Activated CD8-positive, alpha-beta memory T cell treated with anti-CD3 and anti-CD28 coated beads for 36 hours (primary cell): ENCODE measurements around the gene C5AR1. TPM values are rescaled to one million over a fixed set of nuclear protein-coding genes. Genes with fewer than 3 reads are reported as not detected.
"Not testable (repeated sequence)": the region's sequence is repeated elsewhere in the genome, so short reads cannot be mapped to it uniquely, and the experiment has no call there.

Source experiments
- CTCF ChIA-PET: fragments of 350-600 bp; sonication (Branson Sonifier 250); formaldehyde crosslinking; loops from one replicate; lab custom pipeline; 2021; ENCODE audit warnings: antibody characterized with exemption; lab: Charles Lee
- POLR2A ChIA-PET: fragments of 350-600 bp; sonication (Branson Sonifier 250); formaldehyde crosslinking; loops from one replicate; lab custom pipeline; 2021; ENCODE audit warnings: antibody characterized with exemption; lab: Charles Lee
- total RNA-seq, 2 experiments: library from RNA; stranded (reverse); gene quantifications; one replicate each; pipeline ENCODE4 v1.2.3, GENCODE V29; 2021

Gene C5AR1
- total RNA-seq, 2 experiments from 2014 or later: 0.86 to 0.99 TPM

- ChIA-PET POLR2A (interaction anchor here (0.5 to 1.5 kb wide), 7 partner anchors 68 to 301 kb away, joined by 3 to 6 read pairs (median 4); partner anchors contain the start of gene ZC3H4), CTCF (interaction anchor here (0.5 to 2.4 kb wide), 17 partner anchors 8 to 824 kb away, joined by 3 to 11 read pairs (median 5); partner anchors contain the start of gene ZC3H4)
These were observed 39.4 kb downstream of the C5AR1 start, which contains the start of gene DHX34 for GRCh38 chr19:47348819-47349795. Gene DHX34 (plus strand): TSS chr19:47349315. CDS start chr19:47353031, 3,716 bp downstream.

DNA sequence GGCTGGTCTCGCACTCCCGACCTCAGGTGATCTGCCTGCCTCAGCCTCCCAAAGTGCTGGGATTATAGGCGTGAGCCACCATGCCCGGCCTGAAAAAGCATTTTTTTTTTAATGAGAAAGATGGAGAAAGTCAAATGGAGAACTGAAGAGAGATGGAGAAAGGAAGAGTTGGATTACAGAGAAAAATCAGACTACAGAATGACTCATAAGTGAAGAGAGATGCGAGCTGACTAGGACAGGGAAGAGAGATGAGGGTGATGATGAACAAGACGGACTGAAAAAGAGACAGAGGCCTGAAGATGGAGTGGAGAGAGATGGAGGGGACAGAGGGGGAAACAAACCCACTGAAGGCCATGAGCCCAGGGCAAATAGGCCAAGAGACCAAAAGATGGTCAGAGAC, 41.0 kb downstream of the C5AR1 start:
- ChIA-PET POLR2A (interaction anchor here (0.7 kb wide), 1 partner anchor 393 kb away, joined by 4 read pairs; no protein-coding TSS in a partner anchor), CTCF (interaction anchor here (2.4 kb wide), 1 partner anchor 41 kb away, joined by 9 read pairs; no protein-coding TSS in a partner anchor)

DNA sequence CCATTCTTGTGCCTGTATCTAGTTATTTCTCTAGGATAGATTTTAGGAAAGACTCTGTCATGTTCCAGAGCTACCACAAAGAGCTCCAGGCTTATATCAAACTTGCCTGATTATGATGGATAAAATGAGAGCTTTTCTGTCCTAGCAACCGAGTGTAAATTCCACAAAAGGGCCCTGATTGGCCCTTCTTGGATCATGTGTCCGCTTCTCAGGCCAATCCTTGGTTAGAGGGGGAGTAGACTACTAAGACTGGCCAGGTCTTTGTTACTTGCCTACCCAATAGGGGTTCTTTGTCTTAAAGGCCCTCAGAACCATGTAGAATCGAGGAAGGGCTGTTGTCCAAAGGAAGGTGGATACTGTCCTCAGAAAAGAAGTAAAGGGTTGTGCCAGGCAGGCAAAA, 41.9 kb downstream of the C5AR1 start:
- ChIA-PET CTCF (interaction anchor here (2.4 kb wide), 1 partner anchor 40 kb away, joined by 9 read pairs; no protein-coding TSS in a partner anchor), POLR2A (no interaction called here)

DNA sequence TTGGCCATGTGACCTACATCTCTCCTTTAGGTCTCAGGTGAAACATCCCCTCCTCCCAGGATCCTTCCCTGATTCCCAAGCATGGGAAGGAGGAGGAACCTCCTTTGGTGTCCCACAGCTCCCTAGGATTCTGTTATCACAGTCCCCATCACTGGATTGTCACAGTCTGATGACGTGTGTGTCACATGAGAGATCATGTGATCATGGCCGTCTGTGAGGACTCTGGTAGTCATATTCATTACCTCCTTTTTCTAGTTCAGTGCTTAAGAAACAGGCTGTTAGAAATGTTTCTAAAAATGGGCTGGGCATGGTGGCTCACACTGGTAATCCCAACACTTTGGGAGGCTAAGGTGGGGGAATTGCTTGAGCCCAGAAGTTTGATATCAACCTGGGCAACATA, 42.4 kb downstream of the C5AR1 start:
- POLR2A ChIA-PET: no interaction called here
- CTCF ChIA-PET: interaction anchor here (2.4 kb wide), 1 partner anchor 39 kb away, joined by 9 read pairs; no protein-coding TSS in a partner anchor

- ChIA-PET CTCF (no interaction called here), POLR2A (interaction anchor here (0.5 kb wide), 1 partner anchor 102 kb away, joined by 5 read pairs; no protein-coding TSS in a partner anchor)
These were observed 43.6 kb downstream of the C5AR1 start for GRCh38 chr19:47353307-47353712.

DNA sequence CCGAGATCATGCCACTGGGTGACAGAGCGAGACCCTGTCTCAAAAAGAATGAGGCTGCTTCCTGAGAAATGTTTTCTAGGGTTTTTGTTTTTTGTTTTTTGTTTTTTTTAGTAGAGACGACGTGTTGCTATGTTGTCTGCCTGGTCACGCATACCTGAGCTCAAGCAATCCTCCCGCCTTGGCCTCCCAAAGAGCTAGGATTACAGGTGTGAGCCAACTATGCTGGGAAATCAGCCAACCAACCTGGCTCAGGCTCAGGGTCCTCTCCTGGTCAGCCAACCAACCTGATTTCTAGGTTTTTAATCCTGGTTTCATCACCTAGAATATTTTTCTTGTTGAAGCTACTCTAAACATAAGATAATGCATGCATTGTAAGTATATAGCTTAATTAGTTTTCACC, 47.2 kb downstream of the C5AR1 start:
- ChIA-PET CTCF (interaction anchor here (0.8 kb wide), 1 partner anchor 8 kb away, joined by 3 read pairs; no protein-coding TSS in a partner anchor), POLR2A (no interaction called here)

GRCh38 chr19:47357788-47358680, 48.4 kb downstream of the C5AR1 start:
- POLR2A ChIA-PET: interaction anchor here (0.5 kb wide), 1 partner anchor 24 kb away, joined by 4 read pairs; no protein-coding TSS in a partner anchor

GRCh38 chr19:47358936-47359335, 49.3 kb downstream of the C5AR1 start:
- CTCF ChIA-PET: no interaction called here
- POLR2A ChIA-PET: no interaction called here

More at GRCh38 chr19:47357788-47358680, 48.4 kb downstream of the C5AR1 start:
- CTCF ChIA-PET: interaction anchor here (0.8 kb wide), 1 partner anchor 10 kb away, joined by 3 read pairs; no protein-coding TSS in a partner anchor

GRCh38 chr19:47362321-47362720, 52.7 kb downstream of the C5AR1 start:
- POLR2A ChIA-PET: interaction anchor here (0.5 to 0.7 kb wide), 4 partner anchors 10 to 1809 kb away, joined by 3 to 11 read pairs (median 7); no protein-coding TSS in a partner anchor
- CTCF ChIA-PET: interaction anchor here (0.7 kb wide), 1 partner anchor 139 kb away, joined by 4 read pairs; no protein-coding TSS in a partner anchor

DNA sequence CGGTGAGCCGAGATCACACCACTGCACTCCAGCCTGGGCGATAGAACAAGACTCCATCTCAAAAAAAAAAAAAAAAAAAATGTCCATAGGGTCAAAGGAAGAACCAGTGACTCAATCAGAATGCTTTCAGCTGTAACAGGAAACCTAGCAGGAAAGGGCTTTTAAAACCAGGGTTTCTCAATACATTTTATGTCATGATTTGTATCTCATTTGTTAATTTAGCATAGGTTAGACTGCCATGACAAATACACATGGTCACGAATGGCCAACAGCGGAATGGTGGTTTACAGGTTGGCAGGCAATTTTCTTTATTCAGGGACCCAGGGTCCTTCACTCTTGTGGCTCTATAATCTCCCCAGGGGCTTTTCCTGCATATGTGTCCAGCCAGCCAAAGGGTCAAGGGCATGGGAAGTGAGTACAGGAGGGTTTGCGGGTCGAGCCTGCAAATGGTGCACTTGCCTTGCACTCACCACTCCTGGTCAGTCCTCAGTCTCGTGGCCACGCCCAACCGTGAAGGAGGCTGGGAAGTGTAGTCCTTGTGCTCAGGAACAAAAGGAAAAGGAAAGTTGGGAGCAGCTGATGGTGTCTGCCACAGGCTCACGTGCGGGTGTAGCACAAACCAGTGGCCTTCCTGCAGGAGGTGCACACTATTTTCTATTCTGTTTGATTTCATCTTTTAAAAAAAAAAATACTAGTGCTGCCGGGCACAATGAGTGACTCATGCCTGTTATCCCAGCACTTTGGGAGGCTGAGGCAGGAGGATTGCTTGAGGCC, 54.3 kb downstream of the C5AR1 start:
- POLR2A ChIA-PET: no interaction called here
- CTCF ChIA-PET: no interaction called here

DNA sequence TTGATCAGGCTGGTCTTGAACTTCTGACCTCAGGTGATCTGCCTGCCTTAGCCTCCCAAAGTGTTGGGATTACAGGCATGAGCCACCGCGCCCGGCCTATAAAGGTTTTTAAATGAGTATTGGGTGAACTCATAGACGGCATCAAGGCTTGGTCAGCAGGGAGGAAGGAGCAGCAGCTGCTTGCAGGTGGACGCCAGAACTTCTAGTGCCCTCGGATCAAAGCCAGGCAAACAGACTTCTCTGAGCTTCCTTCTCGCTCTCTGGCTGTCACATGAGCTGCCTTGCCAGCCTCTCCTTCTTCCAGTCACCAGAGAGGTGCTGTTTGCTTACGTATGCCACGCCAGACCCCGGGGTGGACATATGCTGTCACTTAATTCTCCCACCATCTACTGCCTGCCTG, 55.8 kb downstream of the C5AR1 start:
- POLR2A ChIA-PET, CTCF ChIA-PET: not testable (repeated sequence)

DNA sequence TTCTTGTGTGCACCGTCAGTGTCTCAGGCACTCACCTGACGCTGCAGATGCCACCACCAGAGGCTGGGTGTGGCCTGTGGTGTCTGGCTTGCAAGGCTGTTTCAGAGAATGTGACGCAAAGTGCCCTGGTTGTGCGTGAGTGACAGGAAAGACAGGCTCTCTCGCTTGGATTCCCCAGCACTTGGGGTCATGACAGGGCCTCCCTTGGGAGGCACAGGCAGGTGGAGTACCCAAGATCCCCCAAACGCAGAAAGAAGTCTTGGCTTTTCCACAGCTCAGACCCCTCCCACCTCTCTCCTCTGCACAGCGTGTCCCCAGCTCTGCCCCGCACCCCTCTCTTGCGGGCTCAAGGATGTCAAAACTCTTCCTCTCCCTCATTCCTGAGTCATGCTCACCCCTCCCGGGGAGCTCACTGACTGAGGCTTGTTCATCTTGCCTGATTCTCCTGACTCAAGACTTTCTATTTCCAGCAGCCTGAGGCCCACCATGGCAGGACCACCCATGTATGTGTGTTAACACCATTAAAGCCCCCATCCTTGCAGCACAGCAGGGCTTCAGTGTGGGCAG, 60.5 kb downstream of the C5AR1 start:
- POLR2A ChIA-PET: no interaction called here
- CTCF ChIA-PET: no interaction called here

GRCh38 chr19:47371261-47371660, 61.6 kb downstream of the C5AR1 start:
- ChIA-PET CTCF (no interaction called here), POLR2A (no interaction called here)

Other genes starting within 250 kb of the C5AR1 start
- gene ZC3H4, start 196.1 kb upstream of the C5AR1 start, total RNA-seq: 10 to 100 TPM; 87.8 to 88.4 TPM
- 100 to 1,000 TPM; 152 to 158 TPM for gene SAE1, start 179.0 kb upstream of the C5AR1 start, total RNA-seq
- 10 to 100 TPM; 14.6 to 15.5 TPM for gene BBC3, start 78.7 kb upstream of the C5AR1 start, total RNA-seq
- gene CCDC9, start 53.3 kb upstream of the C5AR1 start, total RNA-seq: 10 to 100 TPM; 21.3 to 22.3 TPM
- gene INAFM1, start 35.0 kb upstream of the C5AR1 start, total RNA-seq: 1 to 10 TPM; 7.6 to 8.2 TPM
- gene C5AR2, start 22.3 kb downstream of the C5AR1 start, total RNA-seq: not detected
- gene DHX34, start 39.5 kb downstream of the C5AR1 start, total RNA-seq: 10 to 100 TPM; 22.3 to 23.3 TPM
- gene MEIS3, start 109.7 kb downstream of the C5AR1 start, total RNA-seq: not detected
- gene SLC8A2, start 162.0 kb downstream of the C5AR1 start, total RNA-seq: not detected
- 10 to 100 TPM in 1 of 2 experiments, 1 to 10 TPM in 1; 9.5 to 10.4 TPM for gene KPTN, start 174.4 kb downstream of the C5AR1 start, total RNA-seq
- gene NAPA, start 205.2 kb downstream of the C5AR1 start, total RNA-seq: 10 to 100 TPM; 59.0 to 68.5 TPM